Stomach (tissue), 9 donors: Measurements from ENCODE around the gene PDE8A. TPM values are rescaled to one million over a fixed set of nuclear protein-coding genes. Genes with fewer than 3 reads are reported as not detected.
"Not testable (repeated sequence)": the region's sequence is repeated elsewhere in the genome, so short reads cannot be mapped to it uniquely, and the experiment has no call there.

Source experiments
- DNase-seq, 2 donors: peaks; one replicate each; pipeline versions ENCODE4 v3.0.0 to v3.0.0-alpha.2; 2013 to 2019
- H3K27ac ChIP-seq, 5 donors: fragments of 200-600 bp in 4 of 5; sonication (generic) in 4 of 5; one replicate each; pipeline ENCODE4 v1.5.1; 2013 to 2019; ENCODE audit warnings: mild to moderate bottlenecking in 1 of 5, moderate library complexity in 1 of 5
- H3K27me3 ChIP-seq, 3 donors: fragments of 200-600 bp; sonication (generic); one replicate each; pipeline ENCODE4 v1.5.1; 2017 to 2019; ENCODE audit warnings: mixed run types in 1 of 3
- H3K36me3 ChIP-seq, 4 donors: fragments of 200-600 bp; sonication (generic); 1 replicate in 3 of 4; 2 replicates in 1 of 4; pipeline ENCODE4 v1.5.1; 2016 to 2019
- H3K4me1 ChIP-seq, 4 donors: fragments of 200-600 bp; sonication (generic); one replicate each; pipeline ENCODE4 v1.5.1; 2016 to 2019
- H3K4me3 ChIP-seq, 4 donors: fragments of 200-600 bp; sonication (generic) in 3 of 4; one replicate each; pipeline ENCODE4 v1.5.1; 2016 to 2019; ENCODE audit warnings: mild to moderate bottlenecking in 1 of 4
- H3K9me3 ChIP-seq, 4 donors: fragments of 200-600 bp; sonication (generic); one replicate each; pipeline ENCODE4 v1.5.1; 2016 to 2019
- CTCF ChIP-seq, 7 experiments: fragments of 450-650 bp in 4 of 7; fragments of 200-600 bp in 3 of 7; sonication (generic) in 3 of 7; IDR thresholded peaks; one replicate each; pipeline ENCODE4 v1.5.1; 2016 to 2019; ENCODE audit warnings: antibody characterized with exemption in 7 of 7, control low read depth in 2 of 7, mild to moderate bottlenecking in 1 of 7
- EP300 ChIP-seq: sonication (generic); formaldehyde crosslinking; IDR thresholded peaks from one replicate; pipeline ENCODE4 v1.6.1; 2017; ENCODE audit warnings: antibody characterized with exemption
- POLR2A ChIP-seq, 4 donors: fragments of 450-650 bp; IDR thresholded peaks; one replicate each; pipeline ENCODE4 v1.6.1; 2016; ENCODE audit warnings: antibody characterized with exemption in 4 of 4, control low read depth in 2 of 4, mild to moderate bottlenecking in 1 of 4, moderate library complexity in 1 of 4
- POLR2AphosphoS5 ChIP-seq, 3 donors: sonication (generic); formaldehyde crosslinking; IDR thresholded peaks; one replicate each; pipeline ENCODE4 v1.6.1; 2016; ENCODE audit warnings: antibody characterized with exemption in 3 of 3
- WGBS, 5 donors: extraction: QIAGEN DNeasy Blood & Tissue Kit in 3 of 5; methylation state at CpG; one replicate each; pipeline versions ENCODE4 v1.1.5 to v1.1.7; 2013 to 2018; 5-methylcytosine and 5-hydroxymethylcytosine counted together
- intact Hi-C: fragments of 100-400 bp; cut with DNase I; formaldehyde crosslinking; loops from one replicate; pipeline ENCODE4 v1.15.1; 2023; ENCODE audit warnings: low total_unique reads
- polyA plus RNA-seq, 3 donors: library from polyadenylated mRNA; stranded (reverse); fragments of 200-250 nt; gene quantifications; one replicate each; pipeline ENCODE4 v1.2.3, GENCODE V29; 2013
- total RNA-seq, 5 donors: library from RNA; depleted of rRNA; stranded (reverse); fragments of >200 nt; gene quantifications; one replicate each; pipeline versions ENCODE4 v1.1.0 to v1.2.3, GENCODE V29; 2014 to 2016
- donor health status: healthy with polysubstance abuse.
- donor health status: Bipolar disorder and iron deficiency.
- donor health status: healthy.

The PDE8A gene
- total and polyA plus RNA-seq, 8 donors = 15.6 to 85.9 (median 38.3) TPM

- TF ChIP-seq CTCF (IDR thresholded peaks at IDR 0.05) (no peak), EP300 (no peak), POLR2A (IDR thresholded peaks at IDR 0.05) (no peak), POLR2AphosphoS5 (IDR thresholded peaks at IDR 0.05) (no peak)
- Histone ChIP-seq H3K9me3 (peaks cover 5 to 26% (median 14%) of the 10 kb centered on the region in 4 donors), H3K36me3 (no peaks in the 10 kb centered on the region), H3K27ac (no peak overlapping the region), H3K4me3 (no peak overlapping the region), H3K4me1 (peaks cover 0 to 10% (median 9%) of the 10 kb centered on the region in 4 donors), H3K27me3 (peaks cover 0 to 21% (median 0%) of the 10 kb centered on the region in 3 donors)
- WGBS, 5 donors = 83 to 94% (median 88%) methylated on average over 4 of the region's 4 CpGs
- intact Hi-C loops = no loop called here
- no peak for DNase-seq
Measured at GRCh38 chr15:85171736-85172135, 190.1 kb downstream of the PDE8A start.

- no peak for TF ChIP-seq POLR2AphosphoS5 (IDR thresholded peaks at IDR 0.05)
- TF ChIP-seq EP300 = no peak
- no peak for TF ChIP-seq CTCF (IDR thresholded peaks at IDR 0.05)
- TF ChIP-seq POLR2A (IDR thresholded peaks at IDR 0.05) = no peak
- 74 to 93% (median 84%) methylated on average over 6 of the region's 6 CpGs for WGBS, 5 donors
Measured at GRCh38 chr15:85172846-85173490, 191.3 kb downstream of the PDE8A start.

GRCh38 chr15:85173630-85174029 lies 192.0 kb downstream of the PDE8A start:
- WGBS, 5 donors = 66 to 85% (median 70%) methylated on average over 3 to 4 of the region's 5 CpGs; no CpG with 5 or more reads in 1 of the 5 donors
- H3K27me3 ChIP-seq = peaks cover 0 to 19% (median 0%) of the 10 kb centered on the region in 3 donors
- H3K4me3 ChIP-seq, intact Hi-C loops, H3K27ac ChIP-seq, DNase-seq, H3K36me3 ChIP-seq: not testable (repeated sequence)
- peaks cover 0 to 14% (median 9%) of the 10 kb centered on the region in 4 donors for H3K4me1 ChIP-seq
- peaks cover 5 to 26% (median 14%) of the 10 kb centered on the region in 4 donors for H3K9me3 ChIP-seq

More at GRCh38 chr15:85172846-85173490, 191.3 kb downstream of the PDE8A start:
- Histone ChIP-seq H3K27ac (no peak overlapping the region), H3K9me3 (peaks cover 5 to 26% (median 14%) of the 10 kb centered on the region in 4 donors), H3K36me3 (no peaks in the 10 kb centered on the region), H3K4me1 (peaks cover 0 to 17% (median 13%) of the 10 kb centered on the region in 4 donors), H3K27me3 (peaks cover 0 to 21% (median 0%) of the 10 kb centered on the region in 3 donors), H3K4me3 (no peak overlapping the region)
- DNase-seq = no peak
- intact Hi-C loops = no loop called here

GRCh38 chr15:85174521-85174920 lies 192.9 kb downstream of the PDE8A start:
- WGBS, 5 donors = 91 to 97% (median 93%) methylated on average over 4 of the region's 4 CpGs
- intact Hi-C loops = no loop called here
- DNase-seq = no peak
- Histone ChIP-seq H3K27ac (no peak overlapping the region), H3K36me3 (no peaks in the 10 kb centered on the region), H3K9me3 (peaks cover 5 to 26% (median 14%) of the 10 kb centered on the region in 4 donors), H3K4me3 (no peak overlapping the region), H3K27me3 (peaks cover 0 to 11% (median 0%) of the 10 kb centered on the region in 3 donors), H3K4me1 (peaks cover 0 to 8% (median 4%) of the 10 kb centered on the region in 4 donors)
- TF ChIP-seq EP300 = no peak
- TF ChIP-seq POLR2AphosphoS5 (IDR thresholded peaks at IDR 0.05) = no peak
- TF ChIP-seq CTCF (IDR thresholded peaks at IDR 0.05) = no peak
- TF ChIP-seq POLR2A (IDR thresholded peaks at IDR 0.05) = no peak

- H3K27me3 ChIP-seq, H3K27ac ChIP-seq, H3K4me3 ChIP-seq, intact Hi-C loops, H3K36me3 ChIP-seq, H3K4me1 ChIP-seq: not testable (repeated sequence)
- peak in 1 of 3 donors; percentile 19 for TF ChIP-seq POLR2AphosphoS5 (IDR thresholded peaks at IDR 0.05)
- WGBS, 5 donors = 54 to 66% (median 60%) methylated on average over 8 of the region's 8 CpGs
- H3K9me3 ChIP-seq = peaks cover 0 to 12% (median 3%) of the 10 kb centered on the region in 4 donors
- DNase-seq = peak; percentile 51 to 66
Measured at GRCh38 chr15:85177042-85177515, 195.4 kb downstream of the PDE8A start.
